SH-SY5Y (cell line): Measurements from ENCODE around the gene ARHGEF35.

Experiments used
- GATA2 ChIP-seq: IDR thresholded peaks from 2 replicates; pipeline ENCODE4 v1.6.1; 2011; ENCODE audit warnings: mild to moderate bottlenecking, low read depth, low read length
- GATA3 ChIP-seq: IDR thresholded peaks from 2 replicates; pipeline ENCODE4 v1.6.1; 2011; ENCODE audit warnings: low read depth, mild to moderate bottlenecking, low read length, moderate library complexity

DNA sequence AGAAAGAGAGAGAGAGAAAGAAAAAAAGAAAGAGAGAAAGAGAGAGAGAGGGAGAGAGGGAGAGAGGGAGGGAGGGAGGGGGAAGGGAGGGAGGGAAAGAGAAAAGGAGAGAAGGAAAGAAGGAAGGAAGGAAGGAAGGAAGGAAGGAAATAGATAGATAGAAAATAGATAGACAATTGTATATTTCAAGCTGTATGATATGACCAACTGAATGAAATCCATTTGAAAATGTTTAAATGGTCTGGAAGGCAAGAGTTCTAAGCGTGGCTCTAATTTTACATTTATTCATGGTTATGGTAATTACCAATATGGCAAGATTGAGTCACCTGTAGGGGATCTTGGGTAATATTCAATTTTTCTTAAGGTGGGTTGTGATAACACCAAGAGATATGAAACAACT lies 36.8 kb downstream of the ARHGEF35 start:
- TF ChIP-seq GATA2 (no peak), GATA3 (no peak)
